Trophoblast cell (in vitro differentiated cells and primary cell): ENCODE data around the gene EPS15.

Experiments
- DNase-seq, 2 donors: peaks; one replicate each; pipeline ENCODE4 v3.0.0-alpha.2; 2016
- H2AFZ ChIP-seq: 2 replicates; pipeline ENCODE4 v1.6.1; 2013; ENCODE audit warnings: low read length, moderate library complexity, mild to moderate bottlenecking; ENCODE audit not compliant: insufficient read depth, poor library complexity
- H2AK5ac ChIP-seq: 2 replicates; pipeline ENCODE4 v1.6.1; 2013; ENCODE audit warnings: mild to moderate bottlenecking, low read length
- H2BK120ac ChIP-seq: 2 replicates; pipeline ENCODE4 v1.6.1; 2013; ENCODE audit warnings: low read length, mild to moderate bottlenecking, moderate library complexity; ENCODE audit not compliant: insufficient read depth, poor library complexity
- H2BK12ac ChIP-seq: 2 replicates; pipeline ENCODE4 v1.6.1; 2013; ENCODE audit warnings: mild to moderate bottlenecking, low read length, moderate library complexity
- H2BK5ac ChIP-seq: 2 replicates; pipeline ENCODE4 v1.6.1; 2013; ENCODE audit warnings: low read length, low read depth, moderate library complexity, mild to moderate bottlenecking; ENCODE audit not compliant: poor library complexity
- H3K14ac ChIP-seq: 2 replicates; pipeline ENCODE4 v1.6.1; 2013; ENCODE audit warnings: mild to moderate bottlenecking, low read length
- H3K18ac ChIP-seq: 2 replicates; pipeline ENCODE4 v1.6.1; 2013; ENCODE audit warnings: mild to moderate bottlenecking, low read length
- H3K23ac ChIP-seq: 2 replicates; pipeline ENCODE4 v1.6.1; 2013; ENCODE audit warnings: low read length
- H3K27ac ChIP-seq: 2 replicates; pipeline ENCODE4 v1.5.1; 2013; ENCODE audit warnings: low read depth, mild to moderate bottlenecking, inconsistent platforms, low read length, moderate library complexity
- H3K27me3 ChIP-seq: 2 replicates; pipeline ENCODE4 v1.6.1; 2013; ENCODE audit warnings: inconsistent platforms, mild to moderate bottlenecking, low read length, moderate library complexity; ENCODE audit not compliant: insufficient read depth
- H3K36me3 ChIP-seq, 2 experiments: 1 replicate in 1 of 2; 2 replicates in 1 of 2; pipeline ENCODE4 v1.6.1; 2013; ENCODE audit warnings: low read length in 2 of 2, mild to moderate bottlenecking in 2 of 2, moderate library complexity in 1 of 2; ENCODE audit not compliant: insufficient read depth in 2 of 2, control insufficient read depth in 1 of 2
- H3K4ac ChIP-seq: 2 replicates; pipeline ENCODE4 v1.6.1; 2013; ENCODE audit warnings: low read depth, mild to moderate bottlenecking, low read length, moderate library complexity
- H3K4me1 ChIP-seq, 2 experiments: 1 replicate in 1 of 2; 2 replicates in 1 of 2; pipeline ENCODE4 v1.6.1; 2013; ENCODE audit warnings: low read length in 2 of 2, mild to moderate bottlenecking in 2 of 2, moderate library complexity in 1 of 2; ENCODE audit not compliant: insufficient read depth in 2 of 2, control insufficient read depth in 1 of 2
- H3K4me2 ChIP-seq: 2 replicates; pipeline ENCODE4 v1.6.1; 2013; ENCODE audit warnings: inconsistent platforms, mild to moderate bottlenecking, low read length, moderate library complexity
- H3K4me3 ChIP-seq: 2 replicates; pipeline ENCODE4 v1.5.1; 2013; ENCODE audit warnings: mild to moderate bottlenecking, low read depth, low read length, inconsistent platforms
- H3K79me1 ChIP-seq: one replicate; pipeline ENCODE4 v1.6.1; 2013; ENCODE audit warnings: low read length
- H3K79me2 ChIP-seq: 2 replicates; pipeline ENCODE4 v1.6.1; 2013; ENCODE audit warnings: low read length, mild to moderate bottlenecking; ENCODE audit not compliant: control insufficient read depth, insufficient read depth, poor library complexity
- H3K9ac ChIP-seq: 2 replicates; pipeline ENCODE4 v1.6.1; 2013; ENCODE audit warnings: mild to moderate bottlenecking, low read length
- H3K9me3 ChIP-seq: 2 replicates; pipeline ENCODE4 v1.6.1; 2013; ENCODE audit warnings: low read depth, mild to moderate bottlenecking, control low read depth, inconsistent platforms, low read length; ENCODE audit not compliant: insufficient read depth
- H4K12ac ChIP-seq: 2 replicates; pipeline ENCODE4 v1.6.1; 2013; ENCODE audit warnings: low read depth, mild to moderate bottlenecking, low read length, moderate library complexity
- H4K8ac ChIP-seq: 2 replicates; pipeline ENCODE4 v1.6.1; 2013; ENCODE audit warnings: low read depth, mild to moderate bottlenecking, low read length, moderate library complexity
- H4K91ac ChIP-seq: one replicate; pipeline ENCODE4 v1.6.1; 2013; ENCODE audit warnings: low read depth, mild to moderate bottlenecking, low read length, moderate library complexity
- whole genome bisulfite sequencing: extraction: QIAGEN DNeasy Blood & Tissue Kit; methylation state at CpG from one replicate; pipeline ENCODE4 v1.1.7; 2013; ENCODE audit warnings: missing lambda C conversion rate; ENCODE audit not compliant: insufficient read length, insufficient coverage; ENCODE audit errors: extremely low coverage; 5-methylcytosine and 5-hydroxymethylcytosine counted together

Gene EPS15

DNA sequence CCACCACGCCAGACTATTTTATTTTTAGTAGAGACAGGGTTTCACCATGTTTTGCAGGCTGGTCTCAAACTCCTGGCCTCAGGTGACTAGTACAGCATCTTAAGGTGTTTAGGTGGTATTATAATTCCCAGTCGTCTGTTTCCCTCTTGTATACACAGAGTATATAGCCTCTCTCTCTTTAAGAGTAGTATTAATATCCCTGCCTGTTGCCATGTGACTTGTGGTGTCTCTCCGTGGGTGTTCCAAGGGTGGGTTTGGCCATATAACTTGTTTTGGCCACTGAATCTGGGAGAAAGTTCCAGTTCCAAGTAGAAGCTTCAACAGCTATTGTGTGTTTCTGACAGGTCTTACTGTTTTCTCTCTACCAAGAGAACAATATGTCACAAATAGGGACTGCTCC lies 29.6 kb downstream of the EPS15 start:
- Histone ChIP-seq H3K27me3 (no peaks in the 10 kb centered on the region), H3K79me1 (no peaks in the 10 kb centered on the region), H3K4me1 (no peaks in the 10 kb centered on the region), H2BK12ac (no peak overlapping the region), H4K91ac (no peak overlapping the region), H4K12ac (no peak overlapping the region), H2BK120ac (no peak overlapping the region), H2AK5ac (no peak overlapping the region), H3K18ac (no peak overlapping the region), H2AFZ (no peak overlapping the region), H3K79me2 (peaks cover 3% of the 10 kb centered on the region), H3K27ac (no peak overlapping the region), H3K9ac (no peak overlapping the region), H3K23ac (no peak overlapping the region), H3K36me3 (peaks cover 0 to 2% of the 10 kb centered on the region in 2 experiments), H3K9me3 (no peaks in the 10 kb centered on the region), H2BK5ac (no peak overlapping the region), H3K14ac (no peak overlapping the region), H3K4me3 (no peak overlapping the region), H3K4ac (peak overlapping the region; percentile 79), H3K4me2 (no peak overlapping the region), H4K8ac (no peak overlapping the region)
- WGBS = no CpG with 5 or more reads among the region's 3 CpGs
- no peak for DNase-seq

DNA sequence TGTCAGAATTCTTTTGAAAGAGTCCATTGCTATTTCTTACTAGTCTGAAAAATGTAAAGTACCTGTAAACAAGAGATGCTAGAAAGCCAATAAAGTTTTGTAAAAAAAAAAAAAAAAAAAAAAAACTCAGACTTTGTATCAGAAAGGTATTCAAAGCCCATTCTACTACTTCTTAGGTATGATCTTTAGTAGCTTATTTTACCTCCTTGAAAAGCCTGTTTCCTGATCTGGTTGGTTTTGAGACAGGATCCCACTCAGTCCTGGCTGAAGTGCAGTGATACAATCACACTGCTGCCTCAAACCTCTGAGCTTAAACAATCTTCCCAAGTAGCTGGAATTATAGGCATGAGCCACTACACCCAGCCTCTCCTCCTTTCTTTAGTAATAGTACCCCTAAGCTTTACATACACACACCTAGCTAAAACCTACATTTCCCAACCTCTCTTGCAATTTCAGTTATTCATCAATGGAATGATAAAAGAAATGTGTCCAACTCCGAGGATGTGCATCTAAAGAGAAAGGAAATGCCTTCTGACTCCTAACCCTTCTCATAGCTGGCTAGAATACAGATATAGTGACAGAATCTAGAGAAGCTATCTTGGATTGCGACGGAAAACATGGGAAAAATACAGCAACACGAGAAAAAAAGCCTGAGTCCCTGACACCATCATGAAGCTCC lies 30.6 kb downstream of the EPS15 start:
- peaks cover 0 to 2% of the 10 kb centered on the region in 2 experiments for H3K36me3 ChIP-seq
- no peaks in the 10 kb centered on the region for H3K9me3 ChIP-seq
- no peak overlapping the region for H3K27ac ChIP-seq
- no peak overlapping the region for H2AFZ ChIP-seq
- no peak overlapping the region for H2BK12ac ChIP-seq
- H3K4me2 ChIP-seq = no peak overlapping the region
- no peak overlapping the region for H3K14ac ChIP-seq
- no peak overlapping the region for H2BK120ac ChIP-seq
- no peak overlapping the region for H3K4me3 ChIP-seq
- no peak overlapping the region for H2BK5ac ChIP-seq
- H2AK5ac ChIP-seq = no peak overlapping the region
- peak; percentile 20 to 70 for DNase-seq
- no peaks in the 10 kb centered on the region for H3K4me1 ChIP-seq
- no peak overlapping the region for H3K4ac ChIP-seq
- H4K91ac ChIP-seq = no peak overlapping the region
- peaks cover 2% of the 10 kb centered on the region for H3K79me2 ChIP-seq
- no peak overlapping the region for H4K8ac ChIP-seq
- H3K23ac ChIP-seq = no peak overlapping the region
- H4K12ac ChIP-seq = no peak overlapping the region
- no CpG with 5 or more reads among the region's 4 CpGs for WGBS
- H3K18ac ChIP-seq = no peak overlapping the region
- no peak overlapping the region for H3K9ac ChIP-seq
- H3K27me3 ChIP-seq = no peaks in the 10 kb centered on the region
- H3K79me1 ChIP-seq = no peaks in the 10 kb centered on the region

DNA sequence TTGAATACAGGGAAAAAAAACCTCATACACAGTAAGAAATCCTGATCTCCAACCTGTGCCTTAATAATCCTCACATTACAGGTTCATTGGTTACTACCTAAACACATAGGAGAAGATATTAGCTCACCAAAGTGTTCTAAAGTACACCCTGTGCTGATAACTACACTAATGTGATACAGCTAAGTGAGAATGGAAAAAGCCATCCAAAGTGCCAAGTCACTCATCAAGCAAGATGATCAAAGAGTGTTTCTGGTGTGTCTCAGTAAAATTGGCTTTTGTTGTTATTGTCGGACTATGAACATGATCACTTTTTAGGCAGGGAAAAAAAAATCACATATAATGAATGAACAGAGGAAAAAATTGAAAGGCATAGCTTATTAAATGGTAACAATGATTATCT lies 31.4 kb downstream of the EPS15 start:
- Histone ChIP-seq H4K12ac (no peak overlapping the region), H3K4ac (no peak overlapping the region), H4K91ac (no peak overlapping the region), H4K8ac (no peak overlapping the region), H3K4me1 (no peaks in the 10 kb centered on the region), H3K27ac (no peak overlapping the region), H3K9ac (no peak overlapping the region), H2BK120ac (no peak overlapping the region), H2AK5ac (no peak overlapping the region), H3K18ac (no peak overlapping the region), H2BK12ac (no peak overlapping the region), H3K79me2 (peaks cover 2% of the 10 kb centered on the region), H3K36me3 (peaks cover 0 to 2% of the 10 kb centered on the region in 2 experiments), H2AFZ (no peak overlapping the region), H3K79me1 (no peaks in the 10 kb centered on the region), H3K23ac (no peak overlapping the region), H3K9me3 (no peaks in the 10 kb centered on the region), H3K27me3 (no peaks in the 10 kb centered on the region), H3K4me2 (no peak overlapping the region), H3K4me3 (no peak overlapping the region), H3K14ac (no peak overlapping the region), H2BK5ac (no peak overlapping the region)
- no CpG with 5 or more reads among the region's 1 CpG for WGBS
- DNase-seq = no peak

DNA sequence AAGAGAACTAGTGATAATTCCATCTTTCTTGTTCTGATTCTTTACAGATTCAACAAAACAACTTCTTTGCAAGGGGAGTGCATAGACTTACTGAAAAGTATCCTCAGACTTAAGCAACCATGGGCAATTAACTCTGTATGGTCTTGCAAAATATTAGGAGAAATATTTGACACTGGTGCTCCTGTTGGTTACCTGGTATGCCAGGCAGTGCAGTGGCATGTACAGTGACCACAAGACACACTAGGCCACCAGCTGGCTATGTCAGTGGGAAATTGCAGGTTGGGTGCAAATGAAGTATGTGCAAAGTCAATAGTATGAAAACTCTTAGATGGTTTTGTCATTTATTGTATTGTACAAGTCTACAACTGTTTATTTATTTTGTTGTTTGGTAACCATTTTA lies 34.5 kb downstream of the EPS15 start:
- Histone ChIP-seq H3K4me1 (no peaks in the 10 kb centered on the region), H2BK120ac (no peak overlapping the region), H2BK12ac (no peak overlapping the region), H2BK5ac (no peak overlapping the region), H3K9ac (no peak overlapping the region), H3K27me3 (no peaks in the 10 kb centered on the region), H3K23ac (no peak overlapping the region), H3K18ac (no peak overlapping the region), H3K4me3 (no peak overlapping the region), H4K8ac (no peak overlapping the region), H2AK5ac (no peak overlapping the region), H3K9me3 (no peaks in the 10 kb centered on the region), H3K79me1 (no peaks in the 10 kb centered on the region), H4K91ac (no peak overlapping the region), H3K4ac (no peak overlapping the region), H4K12ac (no peak overlapping the region), H3K4me2 (no peak overlapping the region), H3K36me3 (peaks cover 0 to 2% of the 10 kb centered on the region in 2 experiments), H2AFZ (no peak overlapping the region), H3K79me2 (peaks cover 2% of the 10 kb centered on the region), H3K27ac (no peak overlapping the region), H3K14ac (no peak overlapping the region)
- peak in 1 of 2 donors; percentile 44 for DNase-seq
